Measurements from ENCODE around the gene SERPINB6.
A peak's percentile ranks its signal among the peaks of the same experiment; 100 is the strongest.
"Not testable (repeated sequence)": the region's sequence is repeated elsewhere in the genome, so short reads cannot be mapped to it uniquely, and the experiment has no call there.

The SERPINB6 gene

DNA sequence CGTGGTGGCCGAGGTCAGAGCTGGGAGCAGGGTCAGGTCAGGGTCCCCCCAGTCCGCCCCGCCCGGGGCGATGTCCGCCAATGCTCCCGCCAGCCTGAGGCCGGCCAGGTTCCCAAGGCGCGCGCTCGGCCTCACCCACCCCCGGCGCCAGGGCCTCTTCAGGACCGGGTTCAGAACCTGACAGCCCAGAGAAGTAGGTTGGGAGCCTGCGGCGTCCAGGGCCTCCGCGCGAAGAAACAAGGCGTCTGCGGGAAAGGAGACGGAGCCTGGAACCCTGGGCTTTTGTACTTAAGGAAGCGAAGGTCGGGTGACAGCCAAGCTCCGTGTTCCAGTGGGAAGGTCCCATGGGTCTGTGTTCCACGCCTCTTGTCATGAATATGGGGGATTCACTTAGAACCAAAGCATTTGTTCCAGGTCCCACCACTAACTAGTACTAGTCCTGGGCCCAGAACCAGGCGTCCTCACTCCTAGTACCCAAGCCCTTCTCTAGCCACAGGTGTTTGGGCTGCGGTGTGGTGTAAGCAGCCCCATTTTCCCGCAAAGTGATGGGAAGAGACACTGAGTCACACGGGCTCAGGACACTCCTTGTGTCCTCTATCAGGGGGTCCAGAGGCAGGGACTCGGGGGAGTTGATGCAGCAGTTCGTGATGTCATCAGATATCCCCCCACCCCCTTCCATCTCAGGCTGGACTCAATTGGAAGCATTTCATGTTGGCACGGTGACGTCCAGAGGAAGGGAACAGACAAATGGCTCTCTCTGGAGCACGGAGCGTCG lies 67.8 kb downstream of the SERPINB6 start:
- DNase-seq, result not testable (repeated sequence)

DNA sequence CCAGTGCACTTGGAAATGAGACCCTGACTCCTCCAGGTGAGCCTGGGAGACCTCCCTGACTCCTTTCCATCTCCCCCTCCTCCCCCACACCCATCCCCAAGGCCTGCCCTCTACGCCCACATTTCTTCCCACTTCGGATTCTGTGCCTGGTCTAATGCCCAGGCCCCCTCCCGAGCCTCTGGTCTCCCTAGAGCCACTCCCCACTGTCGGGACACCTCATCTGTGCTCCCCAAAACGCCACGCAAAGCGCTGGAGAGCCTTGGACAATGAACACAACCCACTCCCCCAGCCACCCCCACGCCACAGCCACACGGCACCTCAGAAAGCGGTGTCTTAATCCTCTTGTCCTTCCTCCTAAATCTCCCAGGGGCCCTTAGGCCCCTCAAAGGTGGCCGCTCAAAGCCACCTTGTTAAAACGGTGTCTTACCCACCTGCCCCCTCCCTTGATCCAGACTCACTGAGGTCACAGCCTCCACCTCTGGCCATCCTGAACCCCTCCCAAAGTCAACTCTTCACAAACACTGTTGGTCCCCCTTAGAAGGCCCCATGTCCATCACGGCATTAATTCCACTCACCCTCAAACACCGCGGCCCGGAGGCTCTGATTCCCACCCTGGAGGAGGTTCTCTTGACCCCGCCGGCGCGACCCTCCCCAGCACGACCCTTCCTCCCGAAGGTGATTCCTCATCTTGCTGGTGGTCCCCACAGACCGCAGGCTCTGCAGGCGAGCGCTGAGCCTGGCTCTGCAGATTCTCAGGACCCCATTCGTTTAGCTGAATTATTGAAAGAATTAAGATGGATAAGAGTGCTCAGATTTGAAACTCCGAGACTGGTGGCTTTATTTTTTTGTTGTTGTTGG lies 69.5 kb downstream of the SERPINB6 start:
- DNase-seq, result not testable (repeated sequence)

GRCh38 chr6:2900821-2901644 lies 70.3 kb downstream of the SERPINB6 start:
- peak; percentile 67 for DNase-seq

DNA sequence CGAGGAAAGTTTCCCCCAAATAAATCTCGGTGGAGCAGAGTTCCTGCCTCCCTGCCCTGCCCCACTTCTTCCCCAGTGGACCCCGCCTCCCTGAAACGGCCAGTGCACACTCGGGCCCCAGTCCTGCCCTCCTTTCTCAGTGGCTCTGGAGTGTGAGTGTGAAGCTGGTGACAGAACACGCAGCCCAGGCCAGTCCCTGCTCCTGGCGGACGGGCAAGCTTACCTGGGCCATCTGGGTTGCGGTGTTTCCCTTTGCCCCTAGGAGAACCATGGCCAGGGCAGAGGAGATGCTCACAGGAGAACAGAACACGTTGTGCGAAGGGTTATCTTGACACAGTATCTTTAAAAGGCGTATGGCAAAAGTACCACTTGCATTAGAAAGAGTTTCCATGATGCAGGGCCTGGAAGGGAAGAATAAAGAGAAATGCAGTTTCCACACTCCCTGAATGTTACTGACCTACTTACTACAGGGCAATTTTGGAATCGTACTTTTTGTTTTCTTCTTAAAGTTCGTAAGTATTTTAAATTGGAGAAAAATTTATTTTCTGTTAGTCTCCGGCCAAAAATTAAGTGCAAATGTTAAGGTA lies 71.1 kb downstream of the SERPINB6 start:
- DNase-seq, result no peak

GRCh38 chr6:2899596-2899995 lies 71.8 kb downstream of the SERPINB6 start:
- no peak for DNase-seq
